ENCODE data around the gene INTS3.

Gene INTS3

GRCh38 chr1:153805886-153806719 lies 78.3 kb downstream of the INTS3 start:
- no peak for DNase-seq (ENCODE audit: low spot score)
- POLR2A ChIA-PET (ENCODE audit: low non-redundant PET) = interaction anchor here (0.6 to 0.7 kb wide), 2 partner anchors 115 to 150 kb away, joined by 4 to 8 read pairs; no protein-coding TSS in a partner anchor
- peak overlapping the region; percentile 67 for H3K27ac ChIP-seq
- TF ChIP-seq, protein P1, sequence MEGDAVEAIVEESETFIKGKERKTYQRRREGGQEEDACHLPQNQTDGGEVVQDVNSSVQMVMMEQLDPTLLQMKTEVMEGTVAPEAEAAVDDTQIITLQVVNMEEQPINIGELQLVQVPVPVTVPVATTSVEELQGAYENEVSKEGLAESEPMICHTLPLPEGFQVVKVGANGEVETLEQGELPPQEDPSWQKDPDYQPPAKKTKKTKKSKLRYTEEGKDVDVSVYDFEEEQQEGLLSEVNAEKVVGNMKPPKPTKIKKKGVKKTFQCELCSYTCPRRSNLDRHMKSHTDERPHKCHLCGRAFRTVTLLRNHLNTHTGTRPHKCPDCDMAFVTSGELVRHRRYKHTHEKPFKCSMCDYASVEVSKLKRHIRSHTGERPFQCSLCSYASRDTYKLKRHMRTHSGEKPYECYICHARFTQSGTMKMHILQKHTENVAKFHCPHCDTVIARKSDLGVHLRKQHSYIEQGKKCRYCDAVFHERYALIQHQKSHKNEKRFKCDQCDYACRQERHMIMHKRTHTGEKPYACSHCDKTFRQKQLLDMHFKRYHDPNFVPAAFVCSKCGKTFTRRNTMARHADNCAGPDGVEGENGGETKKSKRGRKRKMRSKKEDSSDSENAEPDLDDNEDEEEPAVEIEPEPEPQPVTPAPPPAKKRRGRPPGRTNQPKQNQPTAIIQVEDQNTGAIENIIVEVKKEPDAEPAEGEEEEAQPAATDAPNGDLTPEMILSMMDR (conservative IDR thresholded peaks at IDR 0.05; ENCODE audit: low read depth) = no peak
- CTCF ChIA-PET = no interaction called here

GRCh38 chr1:153816283-153816889 lies 88.5 kb downstream of the INTS3 start:
- POLR2A ChIA-PET (ENCODE audit: low non-redundant PET) = no interaction called here
- DNase-seq (ENCODE audit: low spot score) = no peak
- H3K27ac ChIP-seq = no peak overlapping the region
- CTCF ChIA-PET = interaction anchor here (1.5 kb wide), 1 partner anchor 20 kb away, joined by 4 read pairs; no protein-coding TSS in a partner anchor
- TF ChIP-seq, protein P1 (conservative IDR thresholded peaks at IDR 0.05; ENCODE audit: low read depth) = no peak

DNA sequence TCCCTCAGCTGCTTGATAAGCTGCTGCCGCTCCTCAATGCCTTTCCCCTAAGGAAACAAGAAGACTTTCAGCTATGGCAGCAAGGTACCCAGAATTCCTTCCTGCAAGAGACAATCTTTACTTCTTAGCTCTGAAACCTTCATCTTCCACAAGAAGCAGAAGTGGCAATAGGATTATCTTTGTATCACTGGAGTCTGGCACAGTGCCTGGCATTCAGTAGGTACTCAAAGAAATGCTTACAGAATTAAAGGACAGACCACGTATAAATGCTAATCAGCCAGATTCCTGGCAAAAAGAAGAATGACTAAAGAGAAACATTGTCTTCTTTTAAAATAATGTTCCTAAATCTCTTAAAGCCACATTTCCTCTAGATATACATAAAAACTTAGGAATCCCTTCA lies 91.0 kb downstream of the INTS3 start:
- ChIA-PET CTCF (interaction anchor here (0.7 kb wide), 1 partner anchor 139 kb away, joined by 4 read pairs; no protein-coding TSS in a partner anchor), POLR2A (ENCODE audit: low non-redundant PET) (no interaction called here)
- TF ChIP-seq, protein P1 (conservative IDR thresholded peaks at IDR 0.05; ENCODE audit: low read depth) = no peak
- no peak for DNase-seq (ENCODE audit: low spot score)
- H3K27ac ChIP-seq = no peak overlapping the region
